Spleen (tissue), 7 donors: Measurements from ENCODE around the gene CPNE9.

ENCODE experiments used
- CTCF ChIP-seq, 11 experiments: fragments of 200-600 bp in 7 of 11; fragments of 450-650 bp in 4 of 11; sonication (generic) in 4 of 11; IDR thresholded peaks in 8 of 11; conservative IDR thresholded peaks in 3 of 11; 1 replicate in 7 of 11; 2 replicates in 4 of 11; pipeline versions ENCODE4 v1.4.0 to v1.8.0; 2016 to 2021; ENCODE audit warnings: antibody characterized with exemption in 11 of 11, inconsistent platforms in 4 of 11, mild to moderate bottlenecking in 1 of 11
- POLR2AphosphoS5 ChIP-seq, 3 donors: sonication (generic); formaldehyde crosslinking; IDR thresholded peaks; one replicate each; pipeline ENCODE4 v1.5.1; 2017; ENCODE audit warnings: antibody characterized with exemption in 3 of 3
- donor health status: DM: no; HTN: no; CAD: no; lungs with moderate emphysema.
- donor health status: DM: no; HTN: no; CAD: no.
- donor health status: DM: no; HTN: no; CAD: no.

- TF ChIP-seq CTCF (IDR thresholded peaks at IDR 0.05 in 8 of 11, conservative IDR thresholded peaks at IDR 0.05 in 3 of 11) (no peak), POLR2AphosphoS5 (IDR thresholded peaks at IDR 0.05) (peak in 2 of 3 donors; percentile 21 to 64)
Observed at GRCh38 chr3:9732080-9732739, 28.6 kb downstream of the CPNE9 start.
